ENCODE measurements around the gene TAOK2. TPM values are rescaled to one million over a fixed set of nuclear protein-coding genes. Genes with fewer than 3 reads are reported as not detected.
"Not testable (repeated sequence)": the region's sequence is repeated elsewhere in the genome, so short reads cannot be mapped to it uniquely, and the experiment has no call there.

TAOK2 gene
- total RNA-seq, 6 donors from 2014 or later: 70.2 to 195 (median 81.5) TPM

DNA sequence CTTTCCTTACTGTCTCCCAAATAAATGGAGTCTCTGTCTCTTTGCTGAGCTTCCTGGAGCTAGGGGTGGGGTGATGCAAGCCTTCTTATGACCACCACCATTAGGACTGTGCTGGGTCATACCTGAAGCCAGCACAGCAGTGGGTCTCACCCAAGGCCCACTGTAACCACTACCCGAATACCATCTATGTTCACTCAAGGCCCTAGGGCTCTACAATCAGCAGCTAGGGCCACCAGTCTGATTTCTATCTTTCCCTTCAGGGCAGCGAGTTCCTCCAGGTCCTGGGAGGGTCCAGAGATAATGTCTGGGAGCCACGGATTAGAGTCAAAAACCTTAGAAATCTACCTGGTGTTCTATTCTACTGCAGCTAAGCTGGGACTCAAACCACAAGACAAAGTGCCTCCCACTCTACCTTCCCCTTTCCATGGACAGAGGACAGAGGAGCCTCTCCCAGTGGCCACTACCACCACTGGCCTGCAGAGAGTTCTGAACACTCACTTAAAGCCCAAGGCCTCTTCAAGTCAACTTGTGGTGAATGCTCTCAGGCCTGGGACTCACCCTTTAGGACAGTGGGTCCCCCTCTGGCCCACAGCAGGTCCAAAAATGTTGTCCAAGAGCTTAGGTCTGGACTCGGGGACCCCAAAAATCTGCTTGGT, 22.7 kb upstream of the TAOK2 start:
- H3K27ac ChIP-seq: no peak overlapping the region
- WGBS, 2 donors: 91 to 100% methylated on average over 2 to 4 of the region's 4 CpGs
- no peak for DNase-seq

DNA sequence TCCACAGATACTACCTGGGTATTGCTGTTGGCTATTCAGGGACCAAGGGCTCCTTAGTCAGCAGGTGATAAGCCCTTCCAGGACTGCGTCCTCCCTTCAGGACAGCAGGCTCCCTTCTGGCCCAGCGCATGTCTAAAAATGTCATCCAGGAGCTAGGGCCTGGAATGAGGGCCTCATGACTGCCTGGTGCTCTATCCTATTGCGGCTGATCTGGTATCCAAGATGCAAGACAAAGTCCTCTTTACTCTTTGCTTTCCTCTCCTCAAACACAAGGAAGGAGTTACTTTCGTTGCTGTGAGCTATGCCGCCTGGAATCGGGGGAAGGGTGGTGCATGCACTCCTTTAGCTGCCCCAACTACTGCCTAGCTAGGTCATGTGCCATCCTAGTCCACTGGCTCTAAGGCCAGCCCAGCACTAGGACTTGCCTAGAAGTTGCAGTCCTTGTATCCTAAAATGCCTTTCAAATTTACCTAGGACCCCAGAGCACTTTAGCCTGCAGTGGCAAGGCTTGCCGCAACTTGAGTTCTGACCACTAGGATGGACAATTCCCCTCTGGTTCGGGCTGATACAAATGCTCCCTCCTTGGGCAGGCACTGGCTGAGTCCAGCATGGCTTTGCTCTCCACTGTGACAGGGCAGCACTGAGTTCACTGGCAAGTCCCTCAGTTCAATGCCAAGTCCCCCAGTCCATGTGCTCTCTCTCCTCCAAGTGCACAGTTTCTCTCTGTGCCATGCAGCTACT, 21.9 kb upstream of the TAOK2 start:
- Histone ChIP-seq H3K27ac (no peak overlapping the region), H3K4me1 (no peaks in the 10 kb centered on the region), H3K4me3 (no peak overlapping the region), H3K9me3 (no peaks in the 10 kb centered on the region), H3K36me3 (no peaks in the 10 kb centered on the region), H3K27me3 (no peaks in the 10 kb centered on the region)
- ATAC-seq (ENCODE audit: low FRiP score in 2 of 2): no peak
- 85 to 94% methylated on average over 7 to 8 of the region's 8 CpGs for WGBS, 2 donors
- no peak for DNase-seq
- no peak for TF ChIP-seq POLR2AphosphoS5 (IDR thresholded peaks at IDR 0.05)
- TF ChIP-seq EP300 (IDR thresholded peaks at IDR 0.05): no peak
- TF ChIP-seq POLR2A (IDR thresholded peaks at IDR 0.05): no peak
- TF ChIP-seq, protein P1, sequence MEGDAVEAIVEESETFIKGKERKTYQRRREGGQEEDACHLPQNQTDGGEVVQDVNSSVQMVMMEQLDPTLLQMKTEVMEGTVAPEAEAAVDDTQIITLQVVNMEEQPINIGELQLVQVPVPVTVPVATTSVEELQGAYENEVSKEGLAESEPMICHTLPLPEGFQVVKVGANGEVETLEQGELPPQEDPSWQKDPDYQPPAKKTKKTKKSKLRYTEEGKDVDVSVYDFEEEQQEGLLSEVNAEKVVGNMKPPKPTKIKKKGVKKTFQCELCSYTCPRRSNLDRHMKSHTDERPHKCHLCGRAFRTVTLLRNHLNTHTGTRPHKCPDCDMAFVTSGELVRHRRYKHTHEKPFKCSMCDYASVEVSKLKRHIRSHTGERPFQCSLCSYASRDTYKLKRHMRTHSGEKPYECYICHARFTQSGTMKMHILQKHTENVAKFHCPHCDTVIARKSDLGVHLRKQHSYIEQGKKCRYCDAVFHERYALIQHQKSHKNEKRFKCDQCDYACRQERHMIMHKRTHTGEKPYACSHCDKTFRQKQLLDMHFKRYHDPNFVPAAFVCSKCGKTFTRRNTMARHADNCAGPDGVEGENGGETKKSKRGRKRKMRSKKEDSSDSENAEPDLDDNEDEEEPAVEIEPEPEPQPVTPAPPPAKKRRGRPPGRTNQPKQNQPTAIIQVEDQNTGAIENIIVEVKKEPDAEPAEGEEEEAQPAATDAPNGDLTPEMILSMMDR (IDR thresholded peaks at IDR 0.05): no peak

More for the DNA sequence above, 22.7 kb upstream of the TAOK2 start:
- Histone ChIP-seq H3K27me3 (no peaks in the 10 kb centered on the region), H3K9me3 (no peaks in the 10 kb centered on the region), H3K4me3 (no peak overlapping the region), H3K4me1 (no peaks in the 10 kb centered on the region), H3K36me3 (no peaks in the 10 kb centered on the region)
- TF ChIP-seq EP300 (IDR thresholded peaks at IDR 0.05) (no peak), POLR2AphosphoS5 (IDR thresholded peaks at IDR 0.05) (no peak), POLR2A (IDR thresholded peaks at IDR 0.05) (no peak)
- TF ChIP-seq, protein P1 (IDR thresholded peaks at IDR 0.05): no peak
- no peak for ATAC-seq (ENCODE audit: low FRiP score in 2 of 2)

DNA sequence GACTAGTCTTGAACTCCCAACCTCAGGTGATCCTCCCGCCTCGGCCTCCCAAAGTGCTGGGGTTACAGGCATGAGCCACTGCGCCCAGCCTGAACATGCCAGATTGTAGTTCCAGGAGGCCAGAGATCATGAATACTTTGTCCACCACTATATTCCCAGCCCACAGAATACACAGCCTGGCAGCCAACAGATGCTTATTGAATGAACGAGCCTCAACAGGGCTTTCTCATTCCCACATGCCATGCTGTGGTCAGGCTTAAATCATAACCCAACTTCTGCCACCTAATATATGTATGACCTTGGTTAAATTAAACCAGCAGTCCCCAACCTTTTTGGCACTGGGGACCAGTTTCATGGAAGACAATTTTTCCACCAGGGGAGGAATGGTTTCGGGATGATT, 14.9 kb upstream of the TAOK2 start:
- H3K27me3 ChIP-seq: no peaks in the 10 kb centered on the region
- no peak for DNase-seq
- WGBS, 2 donors: 90 to 99% methylated on average over 5 of the region's 5 CpGs
- peaks cover 11 to 20% (median 16%) of the 10 kb centered on the region in 4 donors for H3K4me1 ChIP-seq
- H3K27ac ChIP-seq: no peak overlapping the region
- H3K9me3 ChIP-seq: no peaks in the 10 kb centered on the region
- TF ChIP-seq EP300 (IDR thresholded peaks at IDR 0.05) (no peak), POLR2A (IDR thresholded peaks at IDR 0.05) (no peak), POLR2AphosphoS5 (IDR thresholded peaks at IDR 0.05) (no peak)
- TF ChIP-seq, protein P1 (IDR thresholded peaks at IDR 0.05): no peak
- H3K4me3 ChIP-seq: no peak overlapping the region
- peaks cover 0 to 1% (median 0%) of the 10 kb centered on the region in 4 donors for H3K36me3 ChIP-seq
- no peak for ATAC-seq (ENCODE audit: low FRiP score in 2 of 2)

DNA sequence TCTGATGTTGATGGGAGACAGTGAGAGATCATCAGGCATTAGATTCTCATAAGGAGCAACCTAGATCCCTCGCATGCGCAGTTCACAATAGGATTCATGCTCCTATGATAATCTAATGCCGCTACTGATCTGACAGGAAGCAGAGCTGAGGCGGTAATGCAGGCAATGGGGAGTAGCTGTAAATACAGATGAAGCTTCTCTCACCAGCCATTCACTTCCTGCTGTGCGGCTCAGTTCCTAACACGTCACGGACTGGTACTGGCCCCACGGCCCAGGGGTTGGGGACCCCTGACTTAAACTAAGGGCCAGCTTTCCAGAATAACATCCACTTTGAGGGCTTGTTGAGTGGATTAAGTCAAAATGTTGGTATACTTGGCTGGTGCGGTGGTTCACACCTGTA, 14.4 kb upstream of the TAOK2 start:
- WGBS, 2 donors: 85 to 92% methylated on average over 8 to 9 of the region's 9 CpGs

DNA sequence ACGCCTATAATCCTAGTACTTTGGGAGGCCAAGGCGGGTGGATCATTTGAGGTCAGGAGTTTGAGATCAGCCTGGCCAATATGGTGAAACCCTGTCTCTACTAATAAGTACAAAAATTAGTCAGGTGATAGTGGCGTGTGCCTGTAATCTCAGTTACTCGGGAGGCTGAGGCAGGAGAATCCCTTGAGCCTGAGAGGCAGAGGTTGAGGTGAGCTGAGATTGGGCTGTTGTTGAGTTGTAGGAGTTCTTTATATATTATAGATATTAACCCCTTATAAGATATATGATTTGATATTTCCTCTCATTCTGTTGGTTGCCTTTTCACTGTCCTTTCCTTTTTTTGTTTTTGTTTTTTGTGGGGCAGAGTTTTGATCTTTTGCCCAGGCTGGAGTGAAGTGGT, 13.8 kb upstream of the TAOK2 start:
- H3K4me1 ChIP-seq: peaks cover 11 to 31% (median 20%) of the 10 kb centered on the region in 4 donors
- not testable (repeated sequence) for DNase-seq; ATAC-seq (ENCODE audit: low FRiP score in 2 of 2); H3K4me3 ChIP-seq; H3K9me3 ChIP-seq; H3K27ac ChIP-seq; H3K27me3 ChIP-seq
- 84 to 90% methylated on average over 4 of the region's 4 CpGs for WGBS, 2 donors
- peaks cover 0 to 10% (median 1%) of the 10 kb centered on the region in 4 donors for H3K36me3 ChIP-seq

More for the DNA sequence above, 14.4 kb upstream of the TAOK2 start:
- H3K4me3 ChIP-seq: no peak overlapping the region
- peaks cover 11 to 26% (median 17%) of the 10 kb centered on the region in 4 donors for H3K4me1 ChIP-seq
- no peak overlapping the region for H3K27ac ChIP-seq
- peaks cover 0 to 7% (median 1%) of the 10 kb centered on the region in 4 donors for H3K36me3 ChIP-seq
- no peaks in the 10 kb centered on the region for H3K9me3 ChIP-seq
- TF ChIP-seq POLR2A (IDR thresholded peaks at IDR 0.05) (no peak), POLR2AphosphoS5 (IDR thresholded peaks at IDR 0.05) (no peak), EP300 (IDR thresholded peaks at IDR 0.05) (no peak)
- ATAC-seq (ENCODE audit: low FRiP score in 2 of 2) (no peak), DNase-seq (no peak)
- H3K27me3 ChIP-seq: no peaks in the 10 kb centered on the region
